ENCODE results near the gene CEMIP.

GRCh38 chr15:80789796-80790195 lies 10.6 kb downstream of the CEMIP start:
- TF ChIP-seq CTCF (IDR thresholded peaks at IDR 0.05), result no peak
- no peak for TF ChIP-seq POLR2AphosphoS5 (IDR thresholded peaks at IDR 0.05)
- no peak for TF ChIP-seq POLR2A (IDR thresholded peaks at IDR 0.05)
